WTC11 (cell line): Measurements from ENCODE around the gene RHOT2. TPM values are rescaled to one million over a fixed set of nuclear protein-coding genes. Genes with fewer than 3 reads are reported as not detected.
A peak's percentile ranks its signal among the peaks of the same experiment; 100 is the strongest.

Experiments
- ATAC-seq: fragments of 200-7000 bp; cut with Tn5 transposase; 2 replicates; pipeline ENCODE4 v1.10.0; 2021; ENCODE audit warnings: mild to moderate bottlenecking, moderate library complexity
- CTCF ChIA-PET: fragments of 300-600 bp; sonication (Branson Sonifier 250); formaldehyde crosslinking; loops from one replicate; lab custom pipeline; 2021; ENCODE audit warnings: antibody characterized with exemption; lab: Charles Lee
- POLR2A ChIA-PET: fragments of 350-600 bp; sonication (Branson Sonifier 250); formaldehyde crosslinking; loops from one replicate; lab custom pipeline; 2021; ENCODE audit warnings: antibody characterized with exemption; lab: Charles Lee
- DNase-seq: peaks from one replicate; pipeline ENCODE4 v3.0.0; 2021; ENCODE audit warnings: low spot score
- H3K27ac Mint-ChIP-seq: 2 replicates; pipeline ENCODE4 v1.8.0; 2021; ENCODE audit warnings: mixed read lengths
- H3K27me3 Mint-ChIP-seq: 2 replicates; pipeline ENCODE4 v1.8.0; 2021; ENCODE audit warnings: low read depth, mild to moderate bottlenecking, moderate library complexity, mixed read lengths
- H3K36me3 Mint-ChIP-seq: 2 replicates; pipeline ENCODE4 v1.8.0; 2021; ENCODE audit warnings: mixed read lengths
- H3K4me1 Mint-ChIP-seq: 2 replicates; pipeline ENCODE4 v1.8.0; 2022; ENCODE audit warnings: mixed read lengths
- H3K4me3 Mint-ChIP-seq: 2 replicates; pipeline ENCODE4 v1.8.0; 2021; ENCODE audit warnings: mild to moderate bottlenecking, moderate library complexity, mixed read lengths
- H3K9me3 Mint-ChIP-seq: 2 replicates; pipeline ENCODE4 v1.8.0; 2021; ENCODE audit warnings: mixed read lengths
- ARID4B ChIP-seq: sonication (generic); formaldehyde crosslinking; IDR thresholded peaks from 2 replicates; pipeline ENCODE4 v1.8.0; 2023; ENCODE audit warnings: missing genetic modification reagents, mild to moderate bottlenecking, borderline replicate concordance
- ATF1 ChIP-seq: sonication (generic); formaldehyde crosslinking; IDR thresholded peaks from 2 replicates; pipeline ENCODE4 v1.8.1; 2023; ENCODE audit warnings: mild to moderate bottlenecking, moderate library complexity, missing genetic modification reagents
- GRHL2 ChIP-seq: fragments of 250-450 bp; sonication (Bioruptor Pico); IDR thresholded peaks from 2 replicates; pipeline ENCODE4 v1.8.0; 2022; ENCODE audit warnings: mild to moderate bottlenecking, moderate library complexity; ENCODE audit not compliant: insufficient replicate concordance, severe bottlenecking
- HMGA2 ChIP-seq: fragments of 250-450 bp; sonication (Bioruptor Pico); IDR thresholded peaks from 2 replicates; pipeline ENCODE4 v1.4.0; 2021; ENCODE audit warnings: mild to moderate bottlenecking, moderate library complexity
- MXD4 ChIP-seq: fragments of 250-450 bp; sonication (Bioruptor Pico); IDR thresholded peaks from 2 replicates; pipeline ENCODE4 v1.8.0; 2021; ENCODE audit warnings: mild to moderate bottlenecking, moderate library complexity, borderline replicate concordance
- PREB ChIP-seq: sonication (generic); formaldehyde crosslinking; IDR thresholded peaks from 2 replicates; pipeline ENCODE4 v1.8.1; 2022; ENCODE audit warnings: mild to moderate bottlenecking, missing genetic modification reagents, moderate library complexity, borderline replicate concordance
- RORB ChIP-seq: fragments of 250-450 bp; sonication (Bioruptor Pico); IDR thresholded peaks from 2 replicates; pipeline ENCODE4 v1.9.0; 2021; ENCODE audit warnings: mild to moderate bottlenecking
- SOX15 ChIP-seq: fragments of 250-450 bp; sonication (Bioruptor Pico); IDR thresholded peaks from 2 replicates; pipeline ENCODE4 v1.9.0; 2021; ENCODE audit warnings: mild to moderate bottlenecking
- ZNF416 ChIP-seq: fragments of 250-450 bp; sonication (Bioruptor Pico); IDR thresholded peaks from 2 replicates; pipeline ENCODE4 v1.9.0; 2021; ENCODE audit warnings: mild to moderate bottlenecking, inconsistent platforms
- total RNA-seq: library from RNA; stranded (reverse); gene quantifications from 3 replicates; pipeline ENCODE4 v1.2.3, GENCODE V29; 2021
- TF ChIP-seq, protein P1 (sequence below): sonication (generic); formaldehyde crosslinking; conservative IDR thresholded peaks from 2 replicates; pipeline ENCODE4 v1.8.1; 2023; ENCODE audit warnings: mild to moderate bottlenecking, low read depth, missing genetic modification reagents, moderate library complexity
- TF ChIP-seq, protein P2 (sequence below): sonication (generic); formaldehyde crosslinking; IDR thresholded peaks from 2 replicates; pipeline ENCODE4 v1.8.1; 2023; ENCODE audit warnings: mild to moderate bottlenecking, missing genetic modification reagents, moderate library complexity
- TF ChIP-seq, protein P3 (sequence below): fragments of 250-450 bp; sonication (Bioruptor Pico); IDR thresholded peaks from 2 replicates; pipeline ENCODE4 v1.9.0; 2021; ENCODE audit warnings: mild to moderate bottlenecking

The RHOT2 gene
- total RNA-seq, 1 experiment from 2014 or later, result 285 TPM

DNA sequence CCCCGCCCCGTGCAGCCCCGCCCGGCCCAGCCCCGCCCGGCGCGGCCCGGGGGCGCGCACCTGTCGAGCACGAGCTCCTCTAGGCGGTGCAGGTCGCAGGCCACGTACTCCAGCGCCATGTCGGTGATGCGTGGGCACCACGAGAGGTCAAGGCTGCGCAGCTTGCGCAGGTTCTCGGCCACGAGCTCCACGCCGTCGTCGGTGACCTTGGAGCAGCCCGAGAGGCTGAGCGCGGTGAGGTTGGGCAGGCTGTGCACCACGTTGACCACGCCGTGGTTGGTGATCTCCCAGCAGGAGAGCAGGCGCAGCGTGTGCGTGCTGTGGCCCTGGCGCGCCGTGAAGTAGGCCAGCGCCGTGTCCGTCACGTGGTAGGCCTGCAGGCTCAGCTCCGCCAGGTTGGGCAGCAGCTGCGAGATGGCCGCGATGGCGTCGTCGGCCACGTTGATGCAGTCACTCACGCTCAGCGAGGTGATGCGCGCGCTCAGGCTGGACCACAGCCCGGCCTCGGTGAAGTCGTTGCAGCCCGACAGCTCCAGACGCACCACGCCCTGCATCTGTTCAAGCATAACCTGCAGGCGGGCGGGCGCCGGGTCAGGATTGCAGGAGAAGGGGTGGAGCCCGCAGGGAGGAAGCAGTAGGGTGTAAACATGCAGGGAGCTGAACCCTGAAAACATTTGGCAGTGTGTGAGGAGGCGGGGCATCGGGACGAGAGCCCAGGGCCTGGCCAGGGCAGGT, 27.6 kb downstream of the RHOT2 start (continued):
- peak; percentile 67; the same call in 1 of the 2 replicates for TF ChIP-seq ARID4B (CRISPR knock-in tag)
- TF ChIP-seq, protein P1, sequence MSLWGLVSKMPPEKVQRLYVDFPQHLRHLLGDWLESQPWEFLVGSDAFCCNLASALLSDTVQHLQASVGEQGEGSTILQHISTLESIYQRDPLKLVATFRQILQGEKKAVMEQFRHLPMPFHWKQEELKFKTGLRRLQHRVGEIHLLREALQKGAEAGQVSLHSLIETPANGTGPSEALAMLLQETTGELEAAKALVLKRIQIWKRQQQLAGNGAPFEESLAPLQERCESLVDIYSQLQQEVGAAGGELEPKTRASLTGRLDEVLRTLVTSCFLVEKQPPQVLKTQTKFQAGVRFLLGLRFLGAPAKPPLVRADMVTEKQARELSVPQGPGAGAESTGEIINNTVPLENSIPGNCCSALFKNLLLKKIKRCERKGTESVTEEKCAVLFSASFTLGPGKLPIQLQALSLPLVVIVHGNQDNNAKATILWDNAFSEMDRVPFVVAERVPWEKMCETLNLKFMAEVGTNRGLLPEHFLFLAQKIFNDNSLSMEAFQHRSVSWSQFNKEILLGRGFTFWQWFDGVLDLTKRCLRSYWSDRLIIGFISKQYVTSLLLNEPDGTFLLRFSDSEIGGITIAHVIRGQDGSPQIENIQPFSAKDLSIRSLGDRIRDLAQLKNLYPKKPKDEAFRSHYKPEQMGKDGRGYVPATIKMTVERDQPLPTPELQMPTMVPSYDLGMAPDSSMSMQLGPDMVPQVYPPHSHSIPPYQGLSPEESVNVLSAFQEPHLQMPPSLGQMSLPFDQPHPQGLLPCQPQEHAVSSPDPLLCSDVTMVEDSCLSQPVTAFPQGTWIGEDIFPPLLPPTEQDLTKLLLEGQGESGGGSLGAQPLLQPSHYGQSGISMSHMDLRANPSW, result no peak; the same call in 1 of the 2 replicates
- TF ChIP-seq, protein P2, sequence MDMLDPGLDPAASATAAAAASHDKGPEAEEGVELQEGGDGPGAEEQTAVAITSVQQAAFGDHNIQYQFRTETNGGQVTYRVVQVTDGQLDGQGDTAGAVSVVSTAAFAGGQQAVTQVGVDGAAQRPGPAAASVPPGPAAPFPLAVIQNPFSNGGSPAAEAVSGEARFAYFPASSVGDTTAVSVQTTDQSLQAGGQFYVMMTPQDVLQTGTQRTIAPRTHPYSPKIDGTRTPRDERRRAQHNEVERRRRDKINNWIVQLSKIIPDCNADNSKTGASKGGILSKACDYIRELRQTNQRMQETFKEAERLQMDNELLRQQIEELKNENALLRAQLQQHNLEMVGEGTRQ (CRISPR knock-in tag), result peak; percentile 86

GRCh38 chr16:698911-699671, 31.2 kb downstream of the RHOT2 start:
- H3K27me3 Mint-ChIP-seq, result peaks cover 85% of the 10 kb centered on the region
- H3K36me3 Mint-ChIP-seq, result no peaks in the 10 kb centered on the region
- CTCF ChIA-PET, result no interaction called here
- no peak for ATAC-seq
- no peak overlapping the region for H3K27ac Mint-ChIP-seq
- H3K9me3 Mint-ChIP-seq, result no peaks in the 10 kb centered on the region
- TF ChIP-seq ARID4B (CRISPR knock-in tag), result no peak
- TF ChIP-seq MXD4 (CRISPR knock-in tag), result no peak
- no peak for TF ChIP-seq HMGA2 (CRISPR knock-in tag)
- no peak for TF ChIP-seq RORB (CRISPR knock-in tag)
- TF ChIP-seq GRHL2, result no peak
- no peak for TF ChIP-seq ZNF416
- TF ChIP-seq PREB (CRISPR knock-in tag), result no peak
- TF ChIP-seq, protein P3, sequence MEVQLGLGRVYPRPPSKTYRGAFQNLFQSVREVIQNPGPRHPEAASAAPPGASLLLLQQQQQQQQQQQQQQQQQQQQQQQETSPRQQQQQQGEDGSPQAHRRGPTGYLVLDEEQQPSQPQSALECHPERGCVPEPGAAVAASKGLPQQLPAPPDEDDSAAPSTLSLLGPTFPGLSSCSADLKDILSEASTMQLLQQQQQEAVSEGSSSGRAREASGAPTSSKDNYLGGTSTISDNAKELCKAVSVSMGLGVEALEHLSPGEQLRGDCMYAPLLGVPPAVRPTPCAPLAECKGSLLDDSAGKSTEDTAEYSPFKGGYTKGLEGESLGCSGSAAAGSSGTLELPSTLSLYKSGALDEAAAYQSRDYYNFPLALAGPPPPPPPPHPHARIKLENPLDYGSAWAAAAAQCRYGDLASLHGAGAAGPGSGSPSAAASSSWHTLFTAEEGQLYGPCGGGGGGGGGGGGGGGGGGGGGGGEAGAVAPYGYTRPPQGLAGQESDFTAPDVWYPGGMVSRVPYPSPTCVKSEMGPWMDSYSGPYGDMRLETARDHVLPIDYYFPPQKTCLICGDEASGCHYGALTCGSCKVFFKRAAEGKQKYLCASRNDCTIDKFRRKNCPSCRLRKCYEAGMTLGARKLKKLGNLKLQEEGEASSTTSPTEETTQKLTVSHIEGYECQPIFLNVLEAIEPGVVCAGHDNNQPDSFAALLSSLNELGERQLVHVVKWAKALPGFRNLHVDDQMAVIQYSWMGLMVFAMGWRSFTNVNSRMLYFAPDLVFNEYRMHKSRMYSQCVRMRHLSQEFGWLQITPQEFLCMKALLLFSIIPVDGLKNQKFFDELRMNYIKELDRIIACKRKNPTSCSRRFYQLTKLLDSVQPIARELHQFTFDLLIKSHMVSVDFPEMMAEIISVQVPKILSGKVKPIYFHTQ (CRISPR knock-in tag), result no peak
- no peak for TF ChIP-seq ATF1 (CRISPR knock-in tag)
- TF ChIP-seq SOX15, result no peak
- H3K4me1 Mint-ChIP-seq, result peaks cover 4% of the 10 kb centered on the region; the same call in 1 of the 2 replicates
- DNase-seq, result no peak
- no peak overlapping the region for H3K4me3 Mint-ChIP-seq
- POLR2A ChIA-PET, result no interaction called here
